Omental fat pad (tissue), 4 donors: ENCODE data around the gene PLXNA1. TPM values are rescaled to one million over a fixed set of nuclear protein-coding genes. Genes with fewer than 3 reads are reported as not detected.

Experiments used
- ATAC-seq: fragments of 150-250 bp; one replicate; pipeline ENCODE4 v1.9.1; 2016; ENCODE audit warnings: mild to moderate bottlenecking, moderate library complexity; ENCODE audit not compliant: low FRiP score
- DNase-seq: peaks from one replicate; pipeline ENCODE4 v3.0.0-alpha.2; 2019; ENCODE audit warnings: low spot score
- total RNA-seq, 4 donors: library from RNA; depleted of rRNA; stranded (reverse); fragments of >200 nt; gene quantifications; one replicate each; pipeline ENCODE4 v1.1.0, GENCODE V29; 2016
- TF ChIP-seq, protein P1 (sequence below), 3 donors: fragments of 450-650 bp; IDR thresholded peaks; one replicate each; pipeline ENCODE4 v1.5.1; 2016 to 2017; ENCODE audit warnings: antibody characterized with exemption in 3 of 3, mild to moderate bottlenecking in 3 of 3, moderate library complexity in 2 of 3

PLXNA1 gene
- total RNA-seq, 4 donors from 2014 or later, result 21.7 to 56.4 (median 37.3) TPM

DNA sequence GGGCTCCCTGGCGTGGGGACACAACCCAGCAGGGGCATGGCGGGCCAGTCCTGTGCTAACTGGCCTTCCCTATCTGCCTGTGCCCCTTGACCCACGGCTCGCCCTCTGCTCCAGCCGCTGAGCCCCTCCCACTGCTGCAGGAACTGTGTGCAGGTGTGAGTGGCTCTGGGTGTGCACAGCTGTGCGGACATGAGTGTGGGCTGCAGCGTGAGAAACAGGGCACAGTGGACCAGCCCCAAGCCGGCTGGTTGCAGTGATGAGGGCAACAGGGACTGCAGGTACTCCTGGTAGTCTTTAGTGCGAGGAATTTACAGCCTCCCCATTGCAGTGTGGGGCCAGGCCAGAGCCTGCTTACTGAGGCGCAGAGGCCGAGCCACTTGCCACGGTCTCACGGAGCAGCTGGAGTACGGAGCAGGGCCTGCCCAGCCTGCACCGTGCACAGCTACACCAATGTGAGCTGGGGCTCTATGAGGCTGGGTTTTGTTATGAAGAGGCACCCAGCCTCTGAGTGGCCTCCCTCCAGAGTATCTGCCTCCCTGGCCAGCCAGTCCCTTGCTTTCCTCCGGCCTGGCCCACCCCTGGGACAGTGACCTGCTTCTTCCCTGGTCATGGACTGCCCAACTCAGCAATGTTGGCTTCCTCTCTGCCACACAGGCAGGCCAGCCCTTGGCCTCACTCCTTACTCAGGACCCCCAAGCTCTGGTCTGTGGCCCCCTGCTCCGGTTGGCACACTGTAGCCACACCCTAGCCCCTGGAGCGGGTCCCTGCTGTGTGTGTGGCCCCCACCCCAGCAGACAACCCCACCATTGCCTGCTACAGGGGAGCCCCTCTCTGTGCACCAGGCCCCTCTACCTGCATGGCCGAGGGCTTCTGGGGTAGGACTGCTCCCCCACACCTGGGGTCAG is 47.8 kb downstream of the PLXNA1 start:
- ATAC-seq (no peak), DNase-seq (no peak)
- TF ChIP-seq, protein P1, sequence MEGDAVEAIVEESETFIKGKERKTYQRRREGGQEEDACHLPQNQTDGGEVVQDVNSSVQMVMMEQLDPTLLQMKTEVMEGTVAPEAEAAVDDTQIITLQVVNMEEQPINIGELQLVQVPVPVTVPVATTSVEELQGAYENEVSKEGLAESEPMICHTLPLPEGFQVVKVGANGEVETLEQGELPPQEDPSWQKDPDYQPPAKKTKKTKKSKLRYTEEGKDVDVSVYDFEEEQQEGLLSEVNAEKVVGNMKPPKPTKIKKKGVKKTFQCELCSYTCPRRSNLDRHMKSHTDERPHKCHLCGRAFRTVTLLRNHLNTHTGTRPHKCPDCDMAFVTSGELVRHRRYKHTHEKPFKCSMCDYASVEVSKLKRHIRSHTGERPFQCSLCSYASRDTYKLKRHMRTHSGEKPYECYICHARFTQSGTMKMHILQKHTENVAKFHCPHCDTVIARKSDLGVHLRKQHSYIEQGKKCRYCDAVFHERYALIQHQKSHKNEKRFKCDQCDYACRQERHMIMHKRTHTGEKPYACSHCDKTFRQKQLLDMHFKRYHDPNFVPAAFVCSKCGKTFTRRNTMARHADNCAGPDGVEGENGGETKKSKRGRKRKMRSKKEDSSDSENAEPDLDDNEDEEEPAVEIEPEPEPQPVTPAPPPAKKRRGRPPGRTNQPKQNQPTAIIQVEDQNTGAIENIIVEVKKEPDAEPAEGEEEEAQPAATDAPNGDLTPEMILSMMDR (IDR thresholded peaks at IDR 0.05), result no peak

- ATAC-seq (no peak), DNase-seq (no peak)
- TF ChIP-seq, protein P1 (IDR thresholded peaks at IDR 0.05), result no peak
Observed at GRCh38 chr3:127031413-127031810, 48.5 kb downstream of the PLXNA1 start.

GRCh38 chr3:127031845-127032244 is 48.9 kb downstream of the PLXNA1 start:
- DNase-seq, result no peak
- TF ChIP-seq, protein P1 (IDR thresholded peaks at IDR 0.05), result no peak
- ATAC-seq, result no peak

DNA sequence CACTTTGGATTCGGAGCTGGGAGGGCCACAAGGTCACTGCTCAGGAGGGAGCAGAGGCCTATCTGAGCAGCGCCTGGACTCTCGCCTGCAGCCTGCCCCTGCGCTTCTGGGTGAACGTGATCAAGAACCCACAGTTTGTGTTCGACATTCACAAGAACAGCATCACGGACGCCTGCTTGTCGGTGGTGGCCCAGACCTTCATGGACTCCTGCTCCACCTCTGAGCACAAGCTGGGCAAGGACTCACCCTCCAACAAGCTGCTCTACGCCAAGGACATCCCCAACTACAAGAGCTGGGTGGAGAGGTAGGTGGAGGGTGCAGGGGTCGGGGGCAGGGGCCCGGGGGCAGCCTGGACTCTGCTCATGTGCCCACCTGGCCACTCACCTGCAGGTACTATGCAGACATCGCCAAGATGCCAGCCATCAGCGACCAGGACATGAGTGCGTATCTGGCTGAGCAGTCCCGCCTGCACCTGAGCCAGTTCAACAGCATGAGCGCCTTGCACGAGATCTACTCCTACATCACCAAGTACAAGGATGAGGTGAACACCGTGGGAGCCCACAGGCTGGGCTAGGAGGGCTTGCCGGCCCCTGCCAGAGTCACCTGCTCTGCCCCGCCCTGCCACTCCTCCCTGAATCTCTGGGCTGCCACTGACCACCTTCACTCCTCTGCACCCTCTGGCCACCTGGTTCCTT is 49.5 kb downstream of the PLXNA1 start:
- TF ChIP-seq, protein P1 (IDR thresholded peaks at IDR 0.05), result no peak
- ATAC-seq (no peak), DNase-seq (no peak)

Other genes with a start within 250 kb of the PLXNA1 start
- gene PRR23E, start 210.0 kb downstream of the PLXNA1 start, total RNA-seq, result not detected